Measurements from ENCODE around the gene PUM1. TPM values are rescaled to one million over a fixed set of nuclear protein-coding genes. Genes with fewer than 3 reads are reported as not detected.
"Not testable (repeated sequence)": the region's sequence is repeated elsewhere in the genome, so short reads cannot be mapped to it uniquely, and the experiment has no call there.

PUM1 gene
- total and polyA plus RNA-seq, 2 donors = 35.4 to 36.3 TPM

- Histone ChIP-seq H3K27ac (ENCODE audit: low read depth in 1 of 2, low read length in 1 of 2) (no peak overlapping the region), H3K4me1 (ENCODE audit: control insufficient read depth in 2 of 2, insufficient read depth in 2 of 2, low read length in 2 of 2) (no peaks in the 10 kb centered on the region), H3K36me3 (ENCODE audit: control insufficient read depth in 2 of 2, insufficient read depth in 2 of 2, low read length in 1 of 2) (peaks cover 56 to 68% of the 10 kb centered on the region in 2 donors), H3K9me3 (ENCODE audit: control insufficient read depth in 2 of 2, insufficient read depth in 1 of 2, low read length in 1 of 2) (no peaks in the 10 kb centered on the region), H3K27me3 (ENCODE audit: control insufficient read depth in 2 of 2, insufficient read depth in 1 of 2, low read length in 1 of 2) (no peaks in the 10 kb centered on the region), H3K4me3 (ENCODE audit: low read length in 2 of 2) (no peak overlapping the region)
- no peak for DNase-seq (ENCODE audit: low read depth in 6 of 9, low spot score in 9 of 9)
These were observed 125.0 kb downstream of the PUM1 start for GRCh38 chr1:30940541-30940940.

- Histone ChIP-seq H3K4me3 (ENCODE audit: low read length in 2 of 2) (no peak overlapping the region), H3K4me1 (ENCODE audit: control insufficient read depth in 2 of 2, insufficient read depth in 2 of 2, low read length in 2 of 2) (peaks cover 0 to 5% of the 10 kb centered on the region in 2 donors), H3K36me3 (ENCODE audit: control insufficient read depth in 2 of 2, insufficient read depth in 2 of 2, low read length in 1 of 2) (peaks cover 64 to 71% of the 10 kb centered on the region in 2 donors), H3K27me3 (ENCODE audit: control insufficient read depth in 2 of 2, insufficient read depth in 1 of 2, low read length in 1 of 2) (no peaks in the 10 kb centered on the region), H3K27ac (ENCODE audit: low read depth in 1 of 2, low read length in 1 of 2) (no peak overlapping the region), H3K9me3 (ENCODE audit: control insufficient read depth in 2 of 2, insufficient read depth in 1 of 2, low read length in 1 of 2) (no peaks in the 10 kb centered on the region)
- WGBS = 97% methylated on average over 20 of the region's 20 CpGs
- no peak for DNase-seq (ENCODE audit: low read depth in 6 of 9, low spot score in 9 of 9)
These were observed 128.9 kb downstream of the PUM1 start for GRCh38 chr1:30936541-30937171.

GRCh38 chr1:30935758-30936157 is 129.8 kb downstream of the PUM1 start:
- H3K36me3 ChIP-seq (ENCODE audit: control insufficient read depth in 2 of 2, insufficient read depth in 2 of 2, low read length in 1 of 2) = peaks cover 68 to 71% of the 10 kb centered on the region in 2 donors
- not testable (repeated sequence) for H3K4me1 ChIP-seq (ENCODE audit: control insufficient read depth in 2 of 2, insufficient read depth in 2 of 2, low read length in 2 of 2); H3K4me3 ChIP-seq (ENCODE audit: low read length in 2 of 2); DNase-seq (ENCODE audit: low read depth in 6 of 9, low spot score in 9 of 9); H3K27ac ChIP-seq (ENCODE audit: low read depth in 1 of 2, low read length in 1 of 2); H3K27me3 ChIP-seq (ENCODE audit: control insufficient read depth in 2 of 2, insufficient read depth in 1 of 2, low read length in 1 of 2); H3K9me3 ChIP-seq (ENCODE audit: control insufficient read depth in 2 of 2, insufficient read depth in 1 of 2, low read length in 1 of 2)
- no CpG with 5 or more reads among the region's 4 CpGs for WGBS

GRCh38 chr1:30934613-30935012 is 130.9 kb downstream of the PUM1 start:
- Histone ChIP-seq H3K4me1 (ENCODE audit: control insufficient read depth in 2 of 2, insufficient read depth in 2 of 2, low read length in 2 of 2) (peaks cover 0 to 5% of the 10 kb centered on the region in 2 donors), H3K36me3 (ENCODE audit: control insufficient read depth in 2 of 2, insufficient read depth in 2 of 2, low read length in 1 of 2) (peaks cover 60 to 64% of the 10 kb centered on the region in 2 donors), H3K27ac (ENCODE audit: low read depth in 1 of 2, low read length in 1 of 2) (peak overlapping the region in 1 of 2 donors; percentile 42), H3K9me3 (ENCODE audit: control insufficient read depth in 2 of 2, insufficient read depth in 1 of 2, low read length in 1 of 2) (no peaks in the 10 kb centered on the region), H3K27me3 (ENCODE audit: control insufficient read depth in 2 of 2, insufficient read depth in 1 of 2, low read length in 1 of 2) (no peaks in the 10 kb centered on the region), H3K4me3 (ENCODE audit: low read length in 2 of 2) (no peak overlapping the region)
- WGBS = 95% methylated on average over 3 of the region's 3 CpGs
- peak in 1 of 9 donors; percentile 19 for DNase-seq (ENCODE audit: low read depth in 6 of 9, low spot score in 9 of 9)

GRCh38 chr1:30933874-30934252 is 131.7 kb downstream of the PUM1 start:
- Histone ChIP-seq H3K27ac (ENCODE audit: low read depth in 1 of 2, low read length in 1 of 2) (peak overlapping the region; percentile 45 to 74), H3K9me3 (ENCODE audit: control insufficient read depth in 2 of 2, insufficient read depth in 1 of 2, low read length in 1 of 2) (no peaks in the 10 kb centered on the region), H3K27me3 (ENCODE audit: control insufficient read depth in 2 of 2, insufficient read depth in 1 of 2, low read length in 1 of 2) (no peaks in the 10 kb centered on the region), H3K4me1 (ENCODE audit: control insufficient read depth in 2 of 2, insufficient read depth in 2 of 2, low read length in 2 of 2) (peaks cover 0 to 5% of the 10 kb centered on the region in 2 donors), H3K4me3 (ENCODE audit: low read length in 2 of 2) (no peak overlapping the region), H3K36me3 (ENCODE audit: control insufficient read depth in 2 of 2, insufficient read depth in 2 of 2, low read length in 1 of 2) (peaks cover 53 to 57% of the 10 kb centered on the region in 2 donors)
- no peak for DNase-seq (ENCODE audit: low read depth in 6 of 9, low spot score in 9 of 9)
- WGBS = 92% methylated on average over 4 of the region's 4 CpGs

GRCh38 chr1:30930631-30931173 is 134.8 kb downstream of the PUM1 start:
- peak overlapping the region in 1 of 2 donors; percentile 31 for H3K27ac ChIP-seq (ENCODE audit: low read depth in 1 of 2, low read length in 1 of 2)
- no peaks in the 10 kb centered on the region for H3K27me3 ChIP-seq (ENCODE audit: control insufficient read depth in 2 of 2, insufficient read depth in 1 of 2, low read length in 1 of 2)
- peaks cover 0 to 5% of the 10 kb centered on the region in 2 donors for H3K4me1 ChIP-seq (ENCODE audit: control insufficient read depth in 2 of 2, insufficient read depth in 2 of 2, low read length in 2 of 2)
- no peaks in the 10 kb centered on the region for H3K9me3 ChIP-seq (ENCODE audit: control insufficient read depth in 2 of 2, insufficient read depth in 1 of 2, low read length in 1 of 2)
- H3K4me3 ChIP-seq (ENCODE audit: low read length in 2 of 2) = no peak overlapping the region
- H3K36me3 ChIP-seq (ENCODE audit: control insufficient read depth in 2 of 2, insufficient read depth in 2 of 2, low read length in 1 of 2) = peaks cover 33 to 40% of the 10 kb centered on the region in 2 donors
- 82% methylated on average over 6 of the region's 6 CpGs for WGBS
- no peak for DNase-seq (ENCODE audit: low read depth in 6 of 9, low spot score in 9 of 9)

- no peak overlapping the region for H3K4me3 ChIP-seq (ENCODE audit: low read length in 2 of 2)
- H3K4me1 ChIP-seq (ENCODE audit: control insufficient read depth in 2 of 2, insufficient read depth in 2 of 2, low read length in 2 of 2) = peaks cover 0 to 5% of the 10 kb centered on the region in 2 donors
- DNase-seq (ENCODE audit: low read depth in 6 of 9, low spot score in 9 of 9) = no peak
- H3K27me3 ChIP-seq (ENCODE audit: control insufficient read depth in 2 of 2, insufficient read depth in 1 of 2, low read length in 1 of 2) = no peaks in the 10 kb centered on the region
- H3K36me3 ChIP-seq (ENCODE audit: control insufficient read depth in 2 of 2, insufficient read depth in 2 of 2, low read length in 1 of 2) = peaks cover 27 to 35% of the 10 kb centered on the region in 2 donors
- no peaks in the 10 kb centered on the region for H3K9me3 ChIP-seq (ENCODE audit: control insufficient read depth in 2 of 2, insufficient read depth in 1 of 2, low read length in 1 of 2)
- 97% methylated on average over 8 of the region's 8 CpGs for WGBS
- no peak overlapping the region for H3K27ac ChIP-seq (ENCODE audit: low read depth in 1 of 2, low read length in 1 of 2)
These were observed 135.5 kb downstream of the PUM1 start for GRCh38 chr1:30929944-30930525.

- H3K27ac ChIP-seq (ENCODE audit: low read depth in 1 of 2, low read length in 1 of 2) = no peak overlapping the region
- no peaks in the 10 kb centered on the region for H3K9me3 ChIP-seq (ENCODE audit: control insufficient read depth in 2 of 2, insufficient read depth in 1 of 2, low read length in 1 of 2)
- peak in 5 of 9 donors; percentile 23 to 52 (median 27) for DNase-seq (ENCODE audit: low read depth in 6 of 9, low spot score in 9 of 9)
- no peaks in the 10 kb centered on the region for H3K27me3 ChIP-seq (ENCODE audit: control insufficient read depth in 2 of 2, insufficient read depth in 1 of 2, low read length in 1 of 2)
- peaks cover 21 to 28% of the 10 kb centered on the region in 2 donors for H3K36me3 ChIP-seq (ENCODE audit: control insufficient read depth in 2 of 2, insufficient read depth in 2 of 2, low read length in 1 of 2)
- no peak overlapping the region for H3K4me3 ChIP-seq (ENCODE audit: low read length in 2 of 2)
- 57% methylated on average over 6 of the region's 6 CpGs for WGBS
- peaks cover 0 to 5% of the 10 kb centered on the region in 2 donors for H3K4me1 ChIP-seq (ENCODE audit: control insufficient read depth in 2 of 2, insufficient read depth in 2 of 2, low read length in 2 of 2)
These were observed 136.2 kb downstream of the PUM1 start for GRCh38 chr1:30929135-30929889.

GRCh38 chr1:30928789-30929134 is 136.8 kb downstream of the PUM1 start:
- Histone ChIP-seq H3K9me3 (ENCODE audit: control insufficient read depth in 2 of 2, insufficient read depth in 1 of 2, low read length in 1 of 2) (no peaks in the 10 kb centered on the region), H3K4me3 (ENCODE audit: low read length in 2 of 2) (no peak overlapping the region), H3K27ac (ENCODE audit: low read depth in 1 of 2, low read length in 1 of 2) (no peak overlapping the region), H3K4me1 (ENCODE audit: control insufficient read depth in 2 of 2, insufficient read depth in 2 of 2, low read length in 2 of 2) (peaks cover 0 to 3% of the 10 kb centered on the region in 2 donors), H3K27me3 (ENCODE audit: control insufficient read depth in 2 of 2, insufficient read depth in 1 of 2, low read length in 1 of 2) (no peaks in the 10 kb centered on the region), H3K36me3 (ENCODE audit: control insufficient read depth in 2 of 2, insufficient read depth in 2 of 2, low read length in 1 of 2) (peaks cover 16 to 22% of the 10 kb centered on the region in 2 donors)
- DNase-seq (ENCODE audit: low read depth in 6 of 9, low spot score in 9 of 9) = no peak
- WGBS = 96% methylated on average over 2 of the region's 2 CpGs

All from thymus (tissue), 11 donors.